ENCODE results near the gene DPY19L1.

- TF ChIP-seq POLR2A (IDR thresholded peaks at IDR 0.05) = no peak
- TF ChIP-seq, protein P1, sequence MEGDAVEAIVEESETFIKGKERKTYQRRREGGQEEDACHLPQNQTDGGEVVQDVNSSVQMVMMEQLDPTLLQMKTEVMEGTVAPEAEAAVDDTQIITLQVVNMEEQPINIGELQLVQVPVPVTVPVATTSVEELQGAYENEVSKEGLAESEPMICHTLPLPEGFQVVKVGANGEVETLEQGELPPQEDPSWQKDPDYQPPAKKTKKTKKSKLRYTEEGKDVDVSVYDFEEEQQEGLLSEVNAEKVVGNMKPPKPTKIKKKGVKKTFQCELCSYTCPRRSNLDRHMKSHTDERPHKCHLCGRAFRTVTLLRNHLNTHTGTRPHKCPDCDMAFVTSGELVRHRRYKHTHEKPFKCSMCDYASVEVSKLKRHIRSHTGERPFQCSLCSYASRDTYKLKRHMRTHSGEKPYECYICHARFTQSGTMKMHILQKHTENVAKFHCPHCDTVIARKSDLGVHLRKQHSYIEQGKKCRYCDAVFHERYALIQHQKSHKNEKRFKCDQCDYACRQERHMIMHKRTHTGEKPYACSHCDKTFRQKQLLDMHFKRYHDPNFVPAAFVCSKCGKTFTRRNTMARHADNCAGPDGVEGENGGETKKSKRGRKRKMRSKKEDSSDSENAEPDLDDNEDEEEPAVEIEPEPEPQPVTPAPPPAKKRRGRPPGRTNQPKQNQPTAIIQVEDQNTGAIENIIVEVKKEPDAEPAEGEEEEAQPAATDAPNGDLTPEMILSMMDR (IDR thresholded peaks at IDR 0.05) = no peak
Measured at GRCh38 chr7:35025369-35025870, 11.9 kb downstream of the DPY19L1 start.

Measured in Peyer's patch (tissue), 4 donors.